Cardiac muscle cell (in vitro differentiated cells and primary cell): ENCODE measurements around the gene KIF26B. TPM values are rescaled to one million over a fixed set of nuclear protein-coding genes. Genes with fewer than 3 reads are reported as not detected.

ENCODE experiments used
- DNase-seq, 2 donors: peaks; one replicate each; pipeline versions ENCODE4 v3.0.0 to v3.0.0-alpha.2; 2010 to 2017; ENCODE audit warnings: low read depth in 1 of 2, low spot score in 1 of 2
- H3K27ac ChIP-seq: fragments of 200-600 bp; sonication (generic); 2 replicates; pipeline ENCODE4 v1.5.1; 2016
- H3K27me3 ChIP-seq: fragments of 200-600 bp; sonication (generic); 2 replicates; pipeline ENCODE4 v1.6.0; 2016; ENCODE audit warnings: control low read depth
- H3K36me3 ChIP-seq: fragments of 200-600 bp; sonication (generic); 2 replicates; pipeline ENCODE4 v1.5.1; 2016; ENCODE audit warnings: control low read depth
- H3K4me1 ChIP-seq: fragments of 200-600 bp; sonication (generic); 2 replicates; pipeline ENCODE4 v1.8.1; 2017; ENCODE audit warnings: low read depth, mild to moderate bottlenecking, mixed run types
- H3K4me3 ChIP-seq: fragments of 200-600 bp; sonication (generic); 2 replicates; pipeline ENCODE4 v1.5.1; 2016; ENCODE audit warnings: mild to moderate bottlenecking
- H3K9me3 ChIP-seq: fragments of 200-600 bp; sonication (generic); 2 replicates; pipeline ENCODE4 v1.5.1; 2017; ENCODE audit warnings: low read depth, mild to moderate bottlenecking, control low read depth
- CTCF ChIP-seq: IDR thresholded peaks from 2 replicates; pipeline ENCODE4 v1.5.1; 2012; ENCODE audit warnings: low read depth, mild to moderate bottlenecking, low read length
- polyA plus RNA-seq: library from polyadenylated mRNA; unstranded; fragments of >200 nt; fragmentation: Nextera tagmentation; extraction: Ambion mirVana; gene quantifications from 2 replicates; pipeline ENCODE4 v1.2.1, GENCODE V29; 2016
- total RNA-seq: library from RNA; depleted of rRNA; stranded (reverse); fragments of >200 nt; gene quantifications from 2 replicates; pipeline ENCODE4 v1.2.3, GENCODE V29; 2016

KIF26B gene
- total and polyA plus RNA-seq, 2 experiments from 2014 or later: 58.9 to 177 TPM

GRCh38 chr1:245288796-245289195, 134.0 kb downstream of the KIF26B start:
- peak overlapping the region; percentile 86 for H3K27ac ChIP-seq
- H3K9me3 ChIP-seq: no peaks in the 10 kb centered on the region
- peaks cover 43% of the 10 kb centered on the region for H3K4me1 ChIP-seq
- TF ChIP-seq CTCF: no peak
- no peaks in the 10 kb centered on the region for H3K27me3 ChIP-seq
- H3K4me3 ChIP-seq: no peak overlapping the region
- DNase-seq: no peak
- H3K36me3 ChIP-seq: no peaks in the 10 kb centered on the region

- peaks cover 50% of the 10 kb centered on the region for H3K4me1 ChIP-seq
- peak; percentile 77 to 89 for DNase-seq
- H3K4me3 ChIP-seq: no peak overlapping the region
- no peaks in the 10 kb centered on the region for H3K9me3 ChIP-seq
- H3K27me3 ChIP-seq: no peaks in the 10 kb centered on the region
- H3K27ac ChIP-seq: peak overlapping the region; percentile 86
- no peaks in the 10 kb centered on the region for H3K36me3 ChIP-seq
- no peak for TF ChIP-seq CTCF
Observed at GRCh38 chr1:245290836-245291235, 136.1 kb downstream of the KIF26B start.

GRCh38 chr1:245291351-245291750, 136.6 kb downstream of the KIF26B start:
- H3K27ac ChIP-seq: peak overlapping the region; percentile 86
- peaks cover 50% of the 10 kb centered on the region for H3K4me1 ChIP-seq
- no peak for DNase-seq
- no peak for TF ChIP-seq CTCF
- no peaks in the 10 kb centered on the region for H3K36me3 ChIP-seq
- H3K4me3 ChIP-seq: no peak overlapping the region
- no peaks in the 10 kb centered on the region for H3K9me3 ChIP-seq
- H3K27me3 ChIP-seq: no peaks in the 10 kb centered on the region

- Histone ChIP-seq H3K27me3 (no peaks in the 10 kb centered on the region), H3K36me3 (no peaks in the 10 kb centered on the region), H3K27ac (peak overlapping the region; percentile 86), H3K4me3 (no peak overlapping the region), H3K9me3 (no peaks in the 10 kb centered on the region), H3K4me1 (peaks cover 50% of the 10 kb centered on the region)
- DNase-seq: no peak
- no peak for TF ChIP-seq CTCF
Observed at GRCh38 chr1:245292141-245292540, 137.4 kb downstream of the KIF26B start.

- H3K36me3 ChIP-seq: no peaks in the 10 kb centered on the region
- DNase-seq: no peak
- TF ChIP-seq CTCF: no peak
- peak overlapping the region; percentile 86 for H3K27ac ChIP-seq
- no peaks in the 10 kb centered on the region for H3K27me3 ChIP-seq
- H3K4me1 ChIP-seq: peaks cover 50% of the 10 kb centered on the region
- H3K9me3 ChIP-seq: no peaks in the 10 kb centered on the region
- H3K4me3 ChIP-seq: no peak overlapping the region
Observed at GRCh38 chr1:245292553-245292952, 137.8 kb downstream of the KIF26B start.

GRCh38 chr1:245294020-245294419, 139.2 kb downstream of the KIF26B start:
- DNase-seq: no peak
- H3K27ac ChIP-seq: peak overlapping the region; percentile 2
- no peaks in the 10 kb centered on the region for H3K27me3 ChIP-seq
- no peak for TF ChIP-seq CTCF
- H3K36me3 ChIP-seq: no peaks in the 10 kb centered on the region
- H3K4me1 ChIP-seq: peaks cover 50% of the 10 kb centered on the region
- no peaks in the 10 kb centered on the region for H3K9me3 ChIP-seq
- H3K4me3 ChIP-seq: no peak overlapping the region
